Gastrocnemius medialis (tissue), 4 donors: ENCODE results near the gene OBSCN. TPM values are rescaled to one million over a fixed set of nuclear protein-coding genes. Genes with fewer than 3 reads are reported as not detected.

Experiments used
- ATAC-seq, 2 donors: fragments of 150-250 bp; one replicate each; pipeline ENCODE4 v1.9.1; 2016
- DNase-seq, 2 donors: peaks; one replicate each; pipeline ENCODE4 v3.0.0-alpha.2; 2019
- H3K27ac ChIP-seq, 4 donors: fragments of 200-600 bp; sonication (generic); 1 replicate in 1 of 4; 2 replicates in 3 of 4; pipeline ENCODE4 v1.5.1; 2016 to 2018; ENCODE audit warnings: mild to moderate bottlenecking in 2 of 4, moderate library complexity in 1 of 4
- H3K27me3 ChIP-seq, 3 donors: fragments of 200-600 bp; sonication (generic) in 2 of 3; 1 replicate in 1 of 3; 2 replicates in 2 of 3; pipeline versions ENCODE4 v1.5.1 to v1.6.0; 2016 to 2019; ENCODE audit warnings: mild to moderate bottlenecking in 1 of 3, moderate library complexity in 1 of 3
- H3K36me3 ChIP-seq, 2 donors: fragments of 200-600 bp; sonication (generic) in 1 of 2; one replicate each; pipeline ENCODE4 v1.5.1; 2017 to 2018
- H3K4me1 ChIP-seq, 2 donors: fragments of 200-600 bp; sonication (generic) in 1 of 2; one replicate each; pipeline ENCODE4 v1.5.1; 2016 to 2017; ENCODE audit warnings: mild to moderate bottlenecking in 2 of 2
- H3K4me3 ChIP-seq, 4 donors: fragments of 200-600 bp; sonication (generic) in 3 of 4; 1 replicate in 1 of 4; 2 replicates in 3 of 4; pipeline ENCODE4 v1.5.1; 2016 to 2019; ENCODE audit warnings: mild to moderate bottlenecking in 2 of 4
- H3K9me3 ChIP-seq, 3 donors: fragments of 200-600 bp; sonication (generic) in 2 of 3; 1 replicate in 1 of 3; 2 replicates in 2 of 3; pipeline ENCODE4 v1.5.1; 2016 to 2019
- CTCF ChIP-seq, 5 experiments: fragments of 450-650 bp in 3 of 5; fragments of 200-600 bp in 2 of 5; sonication (generic) in 2 of 5; IDR thresholded peaks in 4 of 5; conservative IDR thresholded peaks in 1 of 5; 1 replicate in 4 of 5; 2 replicates in 1 of 5; pipeline ENCODE4 v1.5.1; 2016 to 2019; ENCODE audit warnings: antibody characterized with exemption in 5 of 5, mild to moderate bottlenecking in 3 of 5, moderate library complexity in 3 of 5
- POLR2A ChIP-seq, 2 donors: fragments of 450-650 bp; IDR thresholded peaks; one replicate each; pipeline ENCODE4 v1.6.1; 2017; ENCODE audit warnings: antibody characterized with exemption in 2 of 2, mild to moderate bottlenecking in 2 of 2, moderate library complexity in 2 of 2
- in situ Hi-C, 4 donors: fragments of 200-750 bp; cut with MboI; loops; one replicate each; pipeline versions ENCODE4 v1.15.0 to v1.8.0; 2017; ENCODE audit warnings: low sequenced_read_pairs in 4 of 4
- intact Hi-C: fragments of 100-400 bp; cut with DNase I; formaldehyde crosslinking; loops from one replicate; pipeline ENCODE4 v1.15.1; 2023; ENCODE audit warnings: low total_unique reads
- total RNA-seq, 4 donors: library from RNA; depleted of rRNA; stranded (reverse); fragments of >200 nt; gene quantifications; one replicate each; pipeline versions ENCODE4 v1.1.0 to v1.2.3, GENCODE V29; 2016

OBSCN gene
- total RNA-seq, 4 donors from 2014 or later = 798 to 1,571 (median 1,162) TPM

- peak overlapping the region; percentile 20 to 92 (median 75) for H3K27ac ChIP-seq
- ATAC-seq (no peak), DNase-seq (no peak)
- in situ Hi-C loops = no loop called here
- H3K9me3 ChIP-seq = no peaks in the 10 kb centered on the region
- intact Hi-C loops = no loop called here
- H3K27me3 ChIP-seq = no peaks in the 10 kb centered on the region
- H3K36me3 ChIP-seq = peaks cover 0 to 50% of the 10 kb centered on the region in 2 donors
- no peak for TF ChIP-seq POLR2A (IDR thresholded peaks at IDR 0.05)
- peak in 1 of 5 experiments; percentile 3 for TF ChIP-seq CTCF (IDR thresholded peaks at IDR 0.05 in 4 of 5, conservative IDR thresholded peaks at IDR 0.05 in 1 of 5)
- H3K4me3 ChIP-seq = peak overlapping the region; percentile 31 to 47 (median 42)
- H3K4me1 ChIP-seq = peaks cover 10 to 15% of the 10 kb centered on the region in 2 donors
Observed at GRCh38 chr1:228378873-228379460, 171.1 kb downstream of the OBSCN start.

GRCh38 chr1:228379666-228380065, 171.8 kb downstream of the OBSCN start:
- ATAC-seq (no peak), DNase-seq (no peak)
- Histone ChIP-seq H3K27ac (peak overlapping the region in 1 of 4 donors; percentile 92), H3K27me3 (no peaks in the 10 kb centered on the region), H3K36me3 (peaks cover 0 to 44% of the 10 kb centered on the region in 2 donors), H3K4me3 (no peak overlapping the region), H3K9me3 (no peaks in the 10 kb centered on the region), H3K4me1 (peaks cover 8 to 10% of the 10 kb centered on the region in 2 donors)
- intact Hi-C loops (no loop called here), in situ Hi-C loops (no loop called here)
- TF ChIP-seq POLR2A (IDR thresholded peaks at IDR 0.05) (no peak), CTCF (IDR thresholded peaks at IDR 0.05 in 4 of 5, conservative IDR thresholded peaks at IDR 0.05 in 1 of 5) (no peak)

- DNase-seq = no peak
- H3K4me1 ChIP-seq = no peaks in the 10 kb centered on the region
- TF ChIP-seq CTCF (IDR thresholded peaks at IDR 0.05 in 4 of 5, conservative IDR thresholded peaks at IDR 0.05 in 1 of 5) (no peak), POLR2A (IDR thresholded peaks at IDR 0.05) (no peak)
- no peaks in the 10 kb centered on the region for H3K9me3 ChIP-seq
- no peaks in the 10 kb centered on the region for H3K27me3 ChIP-seq
- H3K27ac ChIP-seq = no peak overlapping the region
- intact Hi-C loops (no loop called here), in situ Hi-C loops (no loop called here)
- H3K36me3 ChIP-seq = peaks cover 0 to 32% of the 10 kb centered on the region in 2 donors
- no peak for ATAC-seq
- H3K4me3 ChIP-seq = no peak overlapping the region
Observed at GRCh38 chr1:228381356-228381755, 173.5 kb downstream of the OBSCN start.

- ATAC-seq (no peak), DNase-seq (no peak)
- no peak for TF ChIP-seq POLR2A (IDR thresholded peaks at IDR 0.05)
- TF ChIP-seq CTCF (IDR thresholded peaks at IDR 0.05 in 4 of 5, conservative IDR thresholded peaks at IDR 0.05 in 1 of 5) = no peak
- Histone ChIP-seq H3K9me3 (no peaks in the 10 kb centered on the region), H3K27ac (no peak overlapping the region), H3K27me3 (no peaks in the 10 kb centered on the region), H3K4me3 (no peak overlapping the region), H3K36me3 (peaks cover 0 to 10% of the 10 kb centered on the region in 2 donors), H3K4me1 (no peaks in the 10 kb centered on the region)
- intact Hi-C loops (no loop called here), in situ Hi-C loops (no loop called here)
Observed at GRCh38 chr1:228383773-228384172, 175.9 kb downstream of the OBSCN start.

- DNase-seq (no peak), ATAC-seq (no peak)
- Histone ChIP-seq H3K27ac (no peak overlapping the region), H3K4me3 (no peak overlapping the region), H3K36me3 (no peaks in the 10 kb centered on the region), H3K4me1 (no peaks in the 10 kb centered on the region), H3K27me3 (no peaks in the 10 kb centered on the region), H3K9me3 (no peaks in the 10 kb centered on the region)
- no peak for TF ChIP-seq CTCF (IDR thresholded peaks at IDR 0.05 in 4 of 5, conservative IDR thresholded peaks at IDR 0.05 in 1 of 5)
- no peak for TF ChIP-seq POLR2A (IDR thresholded peaks at IDR 0.05)
- in situ Hi-C loops = no loop called here
- intact Hi-C loops = no loop called here
Observed at GRCh38 chr1:228385232-228385631, 177.4 kb downstream of the OBSCN start.
